ENCODE data around the gene GABRA5.

- TF ChIP-seq CTCF (IDR thresholded peaks at IDR 0.05), result no peak
- no peak for TF ChIP-seq EZH2 (IDR thresholded peaks at IDR 0.05; ENCODE audit: borderline replicate concordance, insufficient read depth, low read depth, low read length, poor library complexity, severe bottlenecking)
These were observed 16.7 kb upstream of the GABRA5 start for GRCh38 chr15:26850161-26850560.

Data from B cell (primary cell).